Naive thymus-derived CD4-positive, alpha-beta T cell (primary cell): Measurements from ENCODE around the gene ITSN2. TPM values are rescaled to one million over a fixed set of nuclear protein-coding genes. Genes with fewer than 3 reads are reported as not detected.

Source experiments
- ATAC-seq: fragments of 150-1000 bp; cut with Tn5 transposase; 2 replicates; pipeline ENCODE4 v1.10.0; 2021; ENCODE audit warnings: mild to moderate bottlenecking, moderate library complexity
- CTCF ChIA-PET: fragments of 350-600 bp; sonication (Branson Sonifier 250); formaldehyde crosslinking; loops from one replicate; lab custom pipeline; 2021; ENCODE audit warnings: antibody characterized with exemption; lab: Charles Lee
- POLR2A ChIA-PET: fragments of 350-600 bp; sonication (Branson Sonifier 250); formaldehyde crosslinking; loops from one replicate; lab custom pipeline; 2021; ENCODE audit warnings: antibody characterized with exemption, inconsistent platforms; lab: Charles Lee
- DNase-seq, 9 donors: peaks; one replicate each; pipeline versions ENCODE4 v3.0.0 to v3.0.0-alpha.2; 2020 to 2022; ENCODE audit warnings: mixed read lengths in 1 of 9
- H3K27ac ChIP-seq: one replicate; pipeline ENCODE4 v1.7.0; 2013; ENCODE audit warnings: mild to moderate bottlenecking, low read depth, low read length, moderate library complexity
- H3K27me3 ChIP-seq, 2 donors: one replicate each; pipeline ENCODE4 v1.7.0; 2013; ENCODE audit warnings: low read length in 2 of 2, mild to moderate bottlenecking in 2 of 2, moderate library complexity in 2 of 2; ENCODE audit not compliant: control insufficient read depth in 2 of 2, insufficient read depth in 2 of 2
- H3K36me3 ChIP-seq, 3 experiments: 1 replicate in 2 of 3; 2 replicates in 1 of 3; pipeline ENCODE4 v1.7.0; 2013; ENCODE audit warnings: low read length in 3 of 3, mild to moderate bottlenecking in 3 of 3, moderate library complexity in 1 of 3; ENCODE audit not compliant: insufficient read depth in 3 of 3, control insufficient read depth in 2 of 3
- H3K4me1 ChIP-seq, 2 donors: one replicate each; pipeline ENCODE4 v1.7.0; 2013; ENCODE audit warnings: low read length in 2 of 2, mild to moderate bottlenecking in 2 of 2, moderate library complexity in 1 of 2; ENCODE audit not compliant: control insufficient read depth in 2 of 2, insufficient read depth in 2 of 2
- H3K4me3 ChIP-seq: 2 replicates; pipeline ENCODE4 v1.7.0; 2013; ENCODE audit warnings: mild to moderate bottlenecking, low read length
- H3K9me3 ChIP-seq, 3 experiments: 1 replicate in 2 of 3; 2 replicates in 1 of 3; pipeline ENCODE4 v1.7.0; 2013; ENCODE audit warnings: low read length in 3 of 3; ENCODE audit not compliant: control insufficient read depth in 2 of 3
- H3K27ac Mint-ChIP-seq, 9 donors: one replicate each; pipeline ENCODE4 v1.8.0; 2020 to 2022; ENCODE audit warnings: mixed read lengths in 9 of 9, mild to moderate bottlenecking in 8 of 9, moderate library complexity in 5 of 9, inconsistent platforms in 2 of 9
- H3K27me3 Mint-ChIP-seq, 5 donors: one replicate each; pipeline ENCODE4 v1.8.0; 2021 to 2022; ENCODE audit warnings: mixed read lengths in 5 of 5, mild to moderate bottlenecking in 1 of 5
- H3K36me3 Mint-ChIP-seq, 5 donors: one replicate each; pipeline ENCODE4 v1.8.0; 2020 to 2022; ENCODE audit warnings: mixed read lengths in 5 of 5, mild to moderate bottlenecking in 3 of 5, inconsistent platforms in 1 of 5
- H3K4me1 Mint-ChIP-seq, 7 donors: one replicate each; pipeline ENCODE4 v1.8.0; 2020 to 2022; ENCODE audit warnings: mixed read lengths in 7 of 7, mild to moderate bottlenecking in 3 of 7, inconsistent platforms in 1 of 7
- H3K4me3 Mint-ChIP-seq, 10 donors: one replicate each; pipeline ENCODE4 v1.8.0; 2020 to 2022; ENCODE audit warnings: mild to moderate bottlenecking in 10 of 10, mixed read lengths in 10 of 10, moderate library complexity in 6 of 10, inconsistent platforms in 2 of 10
- H3K9me3 Mint-ChIP-seq, 11 donors: one replicate each; pipeline ENCODE4 v1.8.0; 2020 to 2022; ENCODE audit warnings: mixed read lengths in 11 of 11, mild to moderate bottlenecking in 4 of 11, inconsistent platforms in 1 of 11, moderate library complexity in 1 of 11
- intact Hi-C, 2 donors: fragments of 100-400 bp; cut with micrococcal nuclease; formaldehyde crosslinking; loops; one replicate each; pipeline ENCODE4 v1.15.1; 2023
- polyA plus RNA-seq, 2 donors: library from polyadenylated mRNA; unstranded; fragments of 300-500 nt; fragmentation: Illumina TruSeq; gene quantifications; one replicate each; pipeline ENCODE4 v1.2.3, GENCODE V29; 2021
- total RNA-seq, 6 experiments: library from RNA in 5 of 6; stranded (reverse) in 5 of 6; gene quantifications; 1 replicate in 5 of 6; 2 replicates in 1 of 6; pipeline ENCODE4 v1.2.3 and lab custom pipeline; 2021 to 2026

The ITSN2 gene
- total and polyA plus RNA-seq, 7 experiments from 2014 or later, result 53.0 to 133 (median 91.5) TPM

GRCh38 chr2:24336811-24337210, 23.5 kb downstream of the ITSN2 start:
- Mint-ChIP-seq H3K36me3 (peaks cover 4 to 12% (median 7%) of the 10 kb centered on the region in 5 donors), H3K27ac (peak overlapping the region in 3 of 9 donors; percentile 3 to 37 (median 14)), H3K4me3 (peak overlapping the region in 2 of 10 donors; percentile 2 to 4), H3K27me3 (no peaks in the 10 kb centered on the region), H3K9me3 (peaks cover 0 to 3% (median 0%) of the 10 kb centered on the region in 11 donors), H3K4me1 (peaks cover 24 to 81% (median 75%) of the 10 kb centered on the region in 7 donors)
- ATAC-seq (no peak), DNase-seq (no peak)
- CTCF ChIA-PET, result no interaction called here
- H3K4me1 ChIP-seq, result peaks cover 0 to 6% of the 10 kb centered on the region in 2 donors
- no peaks in the 10 kb centered on the region for H3K36me3 ChIP-seq
- H3K4me3 ChIP-seq, result no peak overlapping the region
- H3K27ac ChIP-seq, result no peak overlapping the region
- intact Hi-C loops, result no loop called here
- H3K9me3 ChIP-seq, result no peaks in the 10 kb centered on the region
- POLR2A ChIA-PET, result no interaction called here
- no peaks in the 10 kb centered on the region for H3K27me3 ChIP-seq

- POLR2A ChIA-PET, result no interaction called here
- Mint-ChIP-seq H3K36me3 (peaks cover 4 to 19% (median 13%) of the 10 kb centered on the region in 5 donors), H3K4me1 (peaks cover 23 to 75% (median 66%) of the 10 kb centered on the region in 7 donors)
Measured at GRCh38 chr2:24334245-24334633, 26.1 kb downstream of the ITSN2 start.

GRCh38 chr2:24332791-24333540, 27.4 kb downstream of the ITSN2 start:
- ChIA-PET POLR2A (interaction anchor here (1.1 kb wide), 1 partner anchor 28 kb away, joined by 3 read pairs; the partner anchor contains the start of gene ITSN2), CTCF (no interaction called here)
- Mint-ChIP-seq H3K27ac (peak overlapping the region in 4 of 9 donors; percentile 14 to 64 (median 34)), H3K27me3 (no peaks in the 10 kb centered on the region), H3K4me3 (peak overlapping the region in 1 of 10 donors; percentile 35), H3K9me3 (peaks cover 0 to 3% (median 0%) of the 10 kb centered on the region in 11 donors), H3K4me1 (peaks cover 16 to 67% (median 60%) of the 10 kb centered on the region in 7 donors), H3K36me3 (peaks cover 4 to 19% (median 12%) of the 10 kb centered on the region in 5 donors)
- intact Hi-C loops, result no loop called here
- no peaks in the 10 kb centered on the region for H3K4me1 ChIP-seq
- DNase-seq (no peak), ATAC-seq (no peak)
- no peaks in the 10 kb centered on the region for H3K9me3 ChIP-seq
- no peak overlapping the region for H3K27ac ChIP-seq
- H3K4me3 ChIP-seq, result no peak overlapping the region
- H3K27me3 ChIP-seq, result no peaks in the 10 kb centered on the region
- H3K36me3 ChIP-seq, result no peaks in the 10 kb centered on the region

More at GRCh38 chr2:24334245-24334633, 26.1 kb downstream of the ITSN2 start:
- no peaks in the 10 kb centered on the region for H3K9me3 ChIP-seq
- intact Hi-C loops, result no loop called here
- H3K27ac Mint-ChIP-seq, result peak overlapping the region in 2 of 9 donors; percentile 28 to 41
- H3K27ac ChIP-seq, result no peak overlapping the region
- CTCF ChIA-PET, result no interaction called here
- no peak overlapping the region for H3K4me3 ChIP-seq
- H3K4me3 Mint-ChIP-seq, result peak overlapping the region in 2 of 10 donors; percentile 19 to 29
- H3K4me1 ChIP-seq, result no peaks in the 10 kb centered on the region
- no peaks in the 10 kb centered on the region for H3K27me3 Mint-ChIP-seq
- H3K9me3 Mint-ChIP-seq, result peaks cover 0 to 3% (median 0%) of the 10 kb centered on the region in 11 donors
- DNase-seq (no peak), ATAC-seq (no peak)
- no peaks in the 10 kb centered on the region for H3K27me3 ChIP-seq
- no peaks in the 10 kb centered on the region for H3K36me3 ChIP-seq

GRCh38 chr2:24330161-24330560, 30.2 kb downstream of the ITSN2 start:
- H3K36me3 Mint-ChIP-seq, result peaks cover 0 to 15% (median 10%) of the 10 kb centered on the region in 5 donors
- H3K27me3 Mint-ChIP-seq, result no peaks in the 10 kb centered on the region
- H3K27ac Mint-ChIP-seq, result peak overlapping the region in 7 of 9 donors; percentile 24 to 76 (median 38)
- H3K36me3 ChIP-seq, result peaks cover 0 to 3% (median 0%) of the 10 kb centered on the region in 3 experiments
- peak overlapping the region in 7 of 10 donors; percentile 22 to 75 (median 44) for H3K4me3 Mint-ChIP-seq
- DNase-seq, result no peak
- intact Hi-C loops, result no loop called here
- no peak overlapping the region for H3K27ac ChIP-seq
- CTCF ChIA-PET, result no interaction called here
- no peaks in the 10 kb centered on the region for H3K27me3 ChIP-seq
- no peaks in the 10 kb centered on the region for H3K4me1 ChIP-seq
- H3K4me3 ChIP-seq, result no peak overlapping the region
- H3K9me3 ChIP-seq, result no peaks in the 10 kb centered on the region
- no peaks in the 10 kb centered on the region for H3K9me3 Mint-ChIP-seq
- POLR2A ChIA-PET, result no interaction called here
- peaks cover 10 to 63% (median 54%) of the 10 kb centered on the region in 7 donors for H3K4me1 Mint-ChIP-seq
- ATAC-seq, result no peak

GRCh38 chr2:24329700-24330099, 30.6 kb downstream of the ITSN2 start:
- H3K36me3 ChIP-seq, result peaks cover 0 to 5% (median 0%) of the 10 kb centered on the region in 3 experiments
- Mint-ChIP-seq H3K36me3 (peaks cover 0 to 15% (median 10%) of the 10 kb centered on the region in 5 donors), H3K27ac (peak overlapping the region in 2 of 9 donors; percentile 24 to 32), H3K4me3 (peak overlapping the region in 1 of 10 donors; percentile 50), H3K27me3 (no peaks in the 10 kb centered on the region), H3K9me3 (no peaks in the 10 kb centered on the region), H3K4me1 (peaks cover 10 to 63% (median 54%) of the 10 kb centered on the region in 7 donors)
- H3K27me3 ChIP-seq, result no peaks in the 10 kb centered on the region
- DNase-seq (no peak), ATAC-seq (peak; percentile 45)
- ChIA-PET CTCF (no interaction called here), POLR2A (no interaction called here)
- H3K27ac ChIP-seq, result no peak overlapping the region
- no peaks in the 10 kb centered on the region for H3K4me1 ChIP-seq
- no peaks in the 10 kb centered on the region for H3K9me3 ChIP-seq
- intact Hi-C loops, result no loop called here
- no peak overlapping the region for H3K4me3 ChIP-seq

GRCh38 chr2:24328010-24328409, 32.3 kb downstream of the ITSN2 start:
- Histone ChIP-seq H3K27me3 (no peaks in the 10 kb centered on the region), H3K4me3 (no peak overlapping the region), H3K9me3 (no peaks in the 10 kb centered on the region), H3K36me3 (peaks cover 0 to 8% (median 0%) of the 10 kb centered on the region in 3 experiments), H3K27ac (no peak overlapping the region), H3K4me1 (no peaks in the 10 kb centered on the region)
- CTCF ChIA-PET, result no interaction called here
- Mint-ChIP-seq H3K9me3 (no peaks in the 10 kb centered on the region), H3K27me3 (no peaks in the 10 kb centered on the region), H3K4me1 (peaks cover 6 to 52% (median 40%) of the 10 kb centered on the region in 7 donors), H3K36me3 (peaks cover 0 to 18% (median 10%) of the 10 kb centered on the region in 5 donors), H3K27ac (peak overlapping the region in 2 of 9 donors; percentile 14 to 18), H3K4me3 (no peak overlapping the region)
- no peak for DNase-seq
- POLR2A ChIA-PET, result no interaction called here
- ATAC-seq, result no peak
- intact Hi-C loops, result no loop called here
